PC-3 (cell line): ENCODE measurements around the gene RBP2.

Source experiments
- EZH2phosphoT487 ChIP-seq: fragments of 300-600 bp; sonication (generic); IDR thresholded peaks from 2 replicates; pipeline ENCODE4 v1.6.1; 2018; ENCODE audit warnings: mild to moderate bottlenecking, antibody characterized with exemption, low read length, borderline replicate concordance
- TF ChIP-seq, protein P1 (sequence below): fragments of 300-600 bp; sonication (generic); conservative IDR thresholded peaks from 2 replicates; pipeline ENCODE4 v1.5.1; 2017; ENCODE audit warnings: antibody characterized with exemption, low read depth, mild to moderate bottlenecking, low read length

DNA sequence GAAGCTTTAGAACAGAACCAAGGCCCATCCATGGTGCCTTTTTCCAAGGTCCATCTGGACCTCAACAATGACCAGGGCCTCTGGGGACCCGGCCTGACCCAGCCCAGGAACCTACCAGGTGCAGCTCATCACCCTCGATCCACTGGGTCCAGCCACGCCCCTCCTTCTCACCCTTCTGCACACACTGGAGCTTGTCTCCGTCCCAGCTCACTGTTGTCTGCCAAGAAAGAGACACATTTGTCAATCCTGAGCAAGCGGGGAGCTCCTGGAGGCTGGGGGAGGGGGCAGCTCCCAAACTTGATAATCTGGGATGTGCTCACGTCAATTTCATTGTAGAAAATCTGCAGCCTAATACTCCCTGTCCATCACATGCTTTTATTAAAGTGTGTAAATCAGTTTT lies 42.0 kb upstream of the RBP2 start:
- TF ChIP-seq, protein P1, sequence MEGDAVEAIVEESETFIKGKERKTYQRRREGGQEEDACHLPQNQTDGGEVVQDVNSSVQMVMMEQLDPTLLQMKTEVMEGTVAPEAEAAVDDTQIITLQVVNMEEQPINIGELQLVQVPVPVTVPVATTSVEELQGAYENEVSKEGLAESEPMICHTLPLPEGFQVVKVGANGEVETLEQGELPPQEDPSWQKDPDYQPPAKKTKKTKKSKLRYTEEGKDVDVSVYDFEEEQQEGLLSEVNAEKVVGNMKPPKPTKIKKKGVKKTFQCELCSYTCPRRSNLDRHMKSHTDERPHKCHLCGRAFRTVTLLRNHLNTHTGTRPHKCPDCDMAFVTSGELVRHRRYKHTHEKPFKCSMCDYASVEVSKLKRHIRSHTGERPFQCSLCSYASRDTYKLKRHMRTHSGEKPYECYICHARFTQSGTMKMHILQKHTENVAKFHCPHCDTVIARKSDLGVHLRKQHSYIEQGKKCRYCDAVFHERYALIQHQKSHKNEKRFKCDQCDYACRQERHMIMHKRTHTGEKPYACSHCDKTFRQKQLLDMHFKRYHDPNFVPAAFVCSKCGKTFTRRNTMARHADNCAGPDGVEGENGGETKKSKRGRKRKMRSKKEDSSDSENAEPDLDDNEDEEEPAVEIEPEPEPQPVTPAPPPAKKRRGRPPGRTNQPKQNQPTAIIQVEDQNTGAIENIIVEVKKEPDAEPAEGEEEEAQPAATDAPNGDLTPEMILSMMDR: no peak
- TF ChIP-seq EZH2phosphoT487: no peak
